HS-5 (cell line): ENCODE results near the gene TMEM260.
A peak's percentile ranks its signal among the peaks of the same experiment; 100 is the strongest.

ENCODE experiments used
- DNase-seq: peaks from one replicate; pipeline ENCODE4 v3.0.0-alpha.2; 2012; ENCODE audit warnings: low read depth

TMEM260 gene

DNA sequence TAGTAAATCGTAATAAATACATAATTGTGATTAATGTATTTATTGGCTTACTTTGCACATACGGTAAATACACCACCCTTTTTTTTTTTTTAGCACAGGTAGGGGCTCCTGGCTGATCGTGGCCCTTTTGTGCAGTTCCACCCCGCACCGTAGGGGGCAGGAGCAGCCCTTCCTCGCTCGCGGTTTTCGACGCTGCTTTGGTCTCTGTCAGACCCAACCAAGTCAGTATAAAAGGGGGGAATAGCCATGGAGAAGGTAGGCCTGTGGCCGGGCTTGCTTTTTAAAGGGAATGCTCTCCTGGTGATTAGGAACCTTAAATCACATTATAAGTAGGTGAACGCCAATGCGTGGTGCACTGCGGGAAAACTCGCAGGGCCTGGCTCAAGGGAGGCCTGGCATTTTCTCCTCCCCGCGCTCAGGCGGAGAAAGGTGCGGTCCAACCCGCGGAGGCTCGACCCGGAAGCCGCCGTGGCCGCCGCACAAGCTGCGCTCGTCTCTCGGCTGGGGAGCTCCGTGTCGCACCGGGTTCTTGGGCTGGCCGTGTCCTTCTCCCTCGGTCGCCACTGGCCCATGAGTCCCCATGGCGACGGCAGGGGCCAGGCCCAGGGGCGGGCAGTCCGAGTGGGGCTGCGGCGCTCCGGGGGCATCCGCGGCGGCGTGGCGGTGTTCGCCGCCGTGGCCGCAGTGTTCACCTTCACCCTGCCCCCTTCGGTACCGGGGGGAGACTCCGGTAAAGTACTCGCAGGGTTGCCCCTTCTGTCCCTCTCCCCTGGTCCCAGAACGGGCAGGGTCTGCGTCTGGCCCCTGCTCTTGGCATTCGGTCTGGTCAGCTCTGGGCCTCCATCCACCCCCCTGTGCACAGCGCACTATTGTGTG is at the start of gene TMEM260:
Gene TMEM260, plus strand, starts transcription at position 454 of the 876 bp plus-strand sequence. Its CDS starts 117 bp downstream, at position 571.
- peak; percentile 79 for DNase-seq

DNA sequence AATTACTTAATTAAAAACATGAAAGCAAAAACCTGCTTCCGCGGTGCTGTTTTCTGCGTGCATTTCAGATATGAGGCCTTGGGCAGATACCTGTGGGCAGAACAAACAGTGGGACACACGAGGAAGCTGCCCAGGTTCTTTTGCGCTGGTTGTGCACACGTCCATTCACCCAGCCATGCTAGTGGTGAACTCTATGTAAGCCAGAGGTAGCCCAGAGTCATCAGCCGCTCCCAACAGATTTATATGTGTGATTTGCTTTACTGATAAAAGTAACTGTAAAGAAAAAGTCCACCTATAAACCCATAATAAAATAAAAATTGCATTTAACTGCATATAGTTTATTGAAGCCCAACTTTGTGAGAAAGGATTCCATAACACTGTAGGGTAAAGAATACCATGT is 47.1 kb upstream of the TMEM260 start:
- DNase-seq, result no peak

DNA sequence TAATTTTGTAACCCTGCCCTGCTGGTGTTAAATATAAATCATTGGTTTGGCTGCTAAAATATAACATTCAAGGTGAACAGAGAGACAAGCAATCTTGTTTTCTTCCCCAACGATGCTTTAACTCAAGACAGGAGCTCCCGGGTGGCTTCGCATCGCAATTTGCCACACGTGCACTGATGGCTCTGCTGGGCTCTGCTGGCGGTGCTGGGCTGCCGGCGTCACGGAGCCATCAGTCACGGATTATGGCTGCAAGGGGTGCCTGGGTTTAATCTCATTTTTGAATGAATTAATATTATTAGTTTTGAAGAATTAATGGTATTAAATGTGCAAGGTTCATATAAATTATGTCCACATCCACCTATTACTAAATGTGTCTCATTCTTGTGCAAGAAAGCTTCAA is 44.9 kb upstream of the TMEM260 start:
- DNase-seq, result no peak

DNA sequence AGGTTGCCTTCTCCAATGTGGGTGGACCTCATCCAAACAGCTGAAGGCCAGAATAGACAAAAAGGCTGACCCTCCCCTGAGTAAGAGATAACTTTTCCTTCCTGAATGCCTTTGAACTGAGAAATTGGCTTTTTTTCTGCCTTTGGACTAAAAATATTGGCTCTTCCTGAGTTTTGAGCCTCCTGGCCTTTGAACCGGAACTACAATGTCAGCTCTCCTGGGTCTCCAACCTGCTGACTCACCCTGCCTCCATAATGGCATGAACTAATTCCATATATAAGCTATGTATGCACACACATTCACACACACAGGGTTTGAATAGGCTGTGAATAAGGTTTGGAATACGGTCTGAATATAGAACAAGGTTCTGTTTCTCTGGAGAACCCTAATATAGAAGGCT is 39.7 kb upstream of the TMEM260 start:
- DNase-seq, result no peak

- no peak for DNase-seq
These were observed 36.2 kb upstream of the TMEM260 start for GRCh38 chr14:56543436-56543835.

DNA sequence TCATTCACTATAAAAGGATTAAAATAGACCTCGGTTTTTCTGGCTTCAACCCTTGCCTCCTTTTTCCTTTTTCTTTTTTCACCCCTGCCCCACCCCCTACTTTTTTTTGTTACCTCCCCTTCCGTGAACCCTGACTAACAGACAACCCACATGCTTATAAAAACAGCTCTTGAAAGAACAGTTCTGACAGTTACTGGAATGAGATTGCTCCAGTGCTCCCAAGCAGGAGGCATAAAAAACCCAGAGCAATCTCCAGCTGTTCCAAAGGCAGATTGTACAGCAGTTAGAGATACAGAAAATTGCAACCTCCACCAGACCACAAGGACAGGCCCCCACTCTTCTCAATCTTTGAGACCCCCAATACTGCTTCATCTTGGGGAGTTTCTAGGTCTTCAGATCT is 29.9 kb upstream of the TMEM260 start:
- no peak for DNase-seq

DNA sequence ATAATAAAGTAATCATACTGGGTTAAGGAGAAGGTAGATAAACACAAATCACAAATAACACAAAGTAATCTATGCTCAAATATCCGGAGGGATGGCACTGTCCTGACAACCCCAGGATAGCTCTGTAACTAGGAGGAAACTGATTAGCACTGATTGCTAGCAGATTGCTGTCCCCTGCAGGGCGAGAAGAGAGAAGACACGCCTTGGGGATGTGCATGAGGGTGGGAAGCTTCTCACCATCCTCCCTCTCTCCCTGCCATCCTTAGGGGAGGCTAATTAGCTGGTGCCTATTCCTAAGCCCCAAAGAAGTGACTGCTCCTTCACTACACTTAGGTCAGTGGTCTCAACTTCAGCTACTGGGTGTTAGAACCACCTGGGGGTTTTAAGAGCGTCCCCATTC is 27.0 kb upstream of the TMEM260 start:
- DNase-seq, result no peak

- no peak for DNase-seq
These were observed 25.3 kb upstream of the TMEM260 start for GRCh38 chr14:56554301-56554700.

DNA sequence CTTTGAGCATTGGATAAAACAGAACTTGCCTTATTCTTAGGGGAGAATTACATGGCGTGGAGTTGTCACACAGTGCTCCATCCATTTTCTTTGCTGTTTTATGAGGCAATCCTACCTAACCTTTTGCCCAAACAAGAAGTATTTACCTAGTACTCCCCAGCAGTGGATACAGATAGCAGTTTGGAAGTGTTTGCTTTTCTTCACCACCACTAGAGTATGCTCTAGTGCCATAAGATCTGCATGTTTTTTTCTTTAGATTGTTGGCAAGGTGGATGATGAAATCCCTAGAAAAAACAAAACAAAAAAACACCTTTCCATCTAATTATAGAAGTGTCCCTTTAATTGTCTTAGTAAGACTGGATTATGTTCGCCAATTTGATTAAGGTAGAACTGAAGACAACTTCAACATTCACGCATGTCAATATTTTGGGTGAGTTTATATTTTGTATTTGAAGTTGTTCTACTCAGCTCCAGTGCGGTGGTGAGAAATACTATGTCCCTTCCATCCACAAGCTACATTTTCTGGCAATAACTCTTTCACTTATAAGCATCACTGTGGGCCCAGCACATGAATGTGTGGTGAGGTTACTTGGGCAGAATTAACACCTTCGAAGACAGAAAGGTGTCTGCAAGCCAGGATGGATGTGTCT is 23.6 kb upstream of the TMEM260 start:
- DNase-seq, result no peak

DNA sequence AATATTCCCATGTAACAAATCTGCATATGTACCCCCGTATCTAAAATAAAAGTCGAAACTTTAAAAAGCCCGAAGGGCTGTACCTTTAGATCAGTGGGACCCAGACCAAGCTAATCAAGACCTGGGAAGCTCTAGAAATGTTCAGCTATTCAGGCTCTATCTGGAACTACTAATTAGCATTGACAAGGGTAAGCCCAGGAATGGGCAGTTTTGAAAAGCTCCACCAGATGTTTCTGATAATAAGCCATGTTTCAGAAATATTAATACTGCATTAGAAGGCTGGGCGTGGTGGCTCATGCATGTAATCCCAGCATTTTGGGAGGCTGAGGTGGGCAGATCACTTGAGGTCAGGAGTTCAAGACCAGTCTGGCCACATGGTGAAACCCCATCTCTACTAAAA is 20.4 kb upstream of the TMEM260 start:
- no peak for DNase-seq

DNA sequence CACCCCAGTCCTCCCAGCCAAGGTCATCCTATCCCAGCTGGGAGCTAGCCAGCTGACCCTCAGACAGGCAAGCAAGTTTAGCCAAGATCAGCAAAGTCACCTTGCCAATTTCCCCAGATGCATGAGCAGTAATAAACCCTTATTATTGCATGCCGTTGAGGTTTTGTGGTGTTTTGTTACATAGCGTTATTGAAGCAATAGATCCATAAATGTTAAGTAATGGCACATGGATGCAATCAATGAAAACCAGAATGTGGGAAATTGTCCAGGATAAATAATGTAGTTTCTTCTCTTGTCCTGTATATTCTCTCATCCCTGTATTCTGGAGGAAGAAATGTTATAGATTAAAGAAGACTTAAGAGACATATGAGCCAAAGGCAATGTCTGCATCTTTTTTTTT is 18.0 kb upstream of the TMEM260 start:
- DNase-seq, result no peak

DNA sequence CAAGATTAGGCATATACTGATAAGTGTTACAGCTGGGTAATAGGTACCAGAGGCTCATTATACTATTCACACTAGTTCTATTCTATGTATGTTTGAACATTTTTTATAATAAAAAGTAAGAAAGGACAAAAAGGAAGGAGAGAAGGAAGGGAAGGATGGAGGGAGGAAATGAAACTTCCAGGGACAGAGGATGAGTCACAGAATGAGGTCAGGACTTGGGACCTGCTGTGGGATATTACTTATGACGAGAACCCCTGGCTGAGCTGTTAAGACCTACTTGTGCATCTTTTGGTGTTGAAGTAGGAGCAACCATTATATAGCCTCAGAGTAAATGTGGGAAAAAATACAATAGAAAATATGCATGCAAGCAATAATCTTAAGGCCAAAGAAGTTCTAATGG is 16.7 kb upstream of the TMEM260 start:
- DNase-seq, result no peak

GRCh38 chr14:56569174-56569573 is 10.4 kb upstream of the TMEM260 start:
- no peak for DNase-seq

DNA sequence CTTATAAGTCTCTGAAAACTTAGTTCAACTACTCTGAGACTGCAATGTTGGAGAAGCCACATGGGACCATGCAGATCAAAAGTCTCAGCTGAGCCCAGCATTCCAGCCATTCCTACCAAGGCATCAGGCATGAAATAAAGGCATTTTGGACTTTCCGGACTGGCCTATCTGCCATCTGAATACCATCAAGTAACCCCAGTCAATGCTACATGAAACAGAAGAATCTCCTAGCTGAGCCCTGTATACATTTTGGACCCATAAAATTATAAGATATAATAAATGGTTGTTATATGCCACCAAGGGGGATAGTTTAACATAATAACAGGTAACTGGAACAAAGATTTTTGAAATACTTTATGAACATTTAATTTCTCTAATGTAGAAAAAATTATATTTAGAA is 9.3 kb upstream of the TMEM260 start:
- DNase-seq, result no peak

- no peak for DNase-seq
These were observed 668 bp downstream of the TMEM260 start for GRCh38 chr14:56580221-56580711.

DNA sequence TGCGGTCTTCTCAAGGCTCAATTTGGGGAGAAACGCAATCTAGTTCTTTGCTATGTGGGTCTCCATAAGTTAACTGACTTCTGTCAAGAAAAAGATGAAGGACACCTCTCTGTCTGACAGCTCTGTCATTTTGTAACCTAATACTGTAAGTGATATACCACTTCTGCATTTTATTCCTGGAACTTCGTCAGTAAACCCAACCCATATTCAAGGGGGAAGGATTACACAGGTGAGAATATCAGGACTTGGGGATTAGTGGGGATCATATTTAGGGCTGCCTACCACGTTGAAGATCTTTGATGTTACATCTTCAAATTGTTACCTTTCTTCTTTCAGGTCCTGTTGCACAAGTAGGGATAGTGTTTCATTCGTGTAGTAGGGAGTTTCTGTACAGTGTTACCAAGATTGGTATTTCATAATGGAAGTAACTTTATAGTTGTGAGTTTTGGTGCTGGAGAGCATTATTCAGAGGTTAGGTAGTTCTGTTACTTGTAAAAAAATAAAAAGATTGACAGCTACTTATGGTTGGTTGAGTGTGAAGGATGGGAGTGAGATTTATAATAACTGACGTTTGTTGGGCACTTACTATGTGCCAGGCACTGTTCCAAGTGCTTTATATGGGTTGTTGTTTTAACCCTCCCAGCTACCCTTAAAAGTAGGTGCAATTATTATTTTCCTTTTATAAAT is 1.6 kb downstream of the TMEM260 start:
- no peak for DNase-seq

- no peak for DNase-seq
These were observed 6.0 kb downstream of the TMEM260 start for GRCh38 chr14:56585461-56586084.

- DNase-seq, result no peak
These were observed 8.1 kb downstream of the TMEM260 start for GRCh38 chr14:56587701-56588100.

- DNase-seq, result no peak
These were observed 10.9 kb downstream of the TMEM260 start for GRCh38 chr14:56590535-56590960.

- no peak for DNase-seq
These were observed 13.3 kb downstream of the TMEM260 start for GRCh38 chr14:56592746-56593544.

- DNase-seq, result no peak
These were observed 14.8 kb downstream of the TMEM260 start for GRCh38 chr14:56594428-56594827.
